C4-2B (cell line): Measurements from ENCODE around the gene THOC6.

ENCODE experiments used
- H3K27ac ChIP-seq: fragments of 450-650 bp; 2 replicates; pipeline ENCODE4 v1.5.1; 2017
- ZFX ChIP-seq: fragments of 450-650 bp; IDR thresholded peaks from 2 replicates; pipeline ENCODE4 v1.6.1; 2017
- TF ChIP-seq, protein P1 (sequence below): fragments of 450-650 bp; conservative IDR thresholded peaks from 2 replicates; pipeline ENCODE4 v1.5.1; 2017; ENCODE audit warnings: mild to moderate bottlenecking

THOC6 gene

GRCh38 chr16:3027489-3027795 lies 3.6 kb downstream of the THOC6 start:
- TF ChIP-seq, protein P1, sequence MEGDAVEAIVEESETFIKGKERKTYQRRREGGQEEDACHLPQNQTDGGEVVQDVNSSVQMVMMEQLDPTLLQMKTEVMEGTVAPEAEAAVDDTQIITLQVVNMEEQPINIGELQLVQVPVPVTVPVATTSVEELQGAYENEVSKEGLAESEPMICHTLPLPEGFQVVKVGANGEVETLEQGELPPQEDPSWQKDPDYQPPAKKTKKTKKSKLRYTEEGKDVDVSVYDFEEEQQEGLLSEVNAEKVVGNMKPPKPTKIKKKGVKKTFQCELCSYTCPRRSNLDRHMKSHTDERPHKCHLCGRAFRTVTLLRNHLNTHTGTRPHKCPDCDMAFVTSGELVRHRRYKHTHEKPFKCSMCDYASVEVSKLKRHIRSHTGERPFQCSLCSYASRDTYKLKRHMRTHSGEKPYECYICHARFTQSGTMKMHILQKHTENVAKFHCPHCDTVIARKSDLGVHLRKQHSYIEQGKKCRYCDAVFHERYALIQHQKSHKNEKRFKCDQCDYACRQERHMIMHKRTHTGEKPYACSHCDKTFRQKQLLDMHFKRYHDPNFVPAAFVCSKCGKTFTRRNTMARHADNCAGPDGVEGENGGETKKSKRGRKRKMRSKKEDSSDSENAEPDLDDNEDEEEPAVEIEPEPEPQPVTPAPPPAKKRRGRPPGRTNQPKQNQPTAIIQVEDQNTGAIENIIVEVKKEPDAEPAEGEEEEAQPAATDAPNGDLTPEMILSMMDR, result no peak
- TF ChIP-seq ZFX, result no peak
- no peak overlapping the region; the same call in 1 of the 2 replicates for H3K27ac ChIP-seq

DNA sequence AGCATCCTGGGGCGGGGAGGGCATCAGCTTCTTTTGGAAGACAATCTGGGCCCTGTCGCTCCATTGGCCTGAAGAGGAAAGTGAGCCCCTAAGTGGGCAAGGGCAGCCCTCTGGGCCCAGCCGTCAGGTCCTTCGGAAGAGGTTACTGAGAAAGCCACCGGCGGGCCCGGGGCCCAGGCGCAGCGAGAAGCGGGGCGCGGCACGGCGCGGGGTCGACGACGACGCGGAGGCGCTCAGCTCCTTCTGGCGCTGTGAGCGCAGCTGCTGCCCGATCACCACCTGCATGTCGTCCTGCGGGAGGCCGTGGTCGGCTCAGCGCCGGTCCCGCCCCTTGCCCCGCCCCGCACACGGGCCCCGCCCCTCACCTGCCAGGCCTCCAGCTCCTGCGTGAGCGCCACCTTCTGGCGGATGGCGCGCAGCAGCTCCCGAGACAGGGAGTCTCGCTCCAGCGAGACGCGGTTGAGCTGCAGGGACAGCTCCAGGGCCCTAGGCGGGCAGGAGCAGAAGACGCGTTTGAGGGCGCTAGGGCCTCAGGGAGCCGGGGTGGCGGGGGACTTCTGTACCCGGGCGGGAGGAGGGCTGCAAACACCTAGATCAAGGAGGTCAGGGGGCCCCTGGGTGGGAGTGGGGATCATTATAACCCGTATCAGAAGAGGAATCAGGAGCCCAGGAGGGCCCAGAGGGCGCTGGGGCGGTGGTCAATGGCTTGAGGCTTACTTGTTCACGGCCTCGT lies 4.3 kb downstream of the THOC6 start:
- no peak for TF ChIP-seq ZFX
- TF ChIP-seq, protein P1, result peak; percentile 97
- peak overlapping the region; percentile 43 for H3K27ac ChIP-seq

DNA sequence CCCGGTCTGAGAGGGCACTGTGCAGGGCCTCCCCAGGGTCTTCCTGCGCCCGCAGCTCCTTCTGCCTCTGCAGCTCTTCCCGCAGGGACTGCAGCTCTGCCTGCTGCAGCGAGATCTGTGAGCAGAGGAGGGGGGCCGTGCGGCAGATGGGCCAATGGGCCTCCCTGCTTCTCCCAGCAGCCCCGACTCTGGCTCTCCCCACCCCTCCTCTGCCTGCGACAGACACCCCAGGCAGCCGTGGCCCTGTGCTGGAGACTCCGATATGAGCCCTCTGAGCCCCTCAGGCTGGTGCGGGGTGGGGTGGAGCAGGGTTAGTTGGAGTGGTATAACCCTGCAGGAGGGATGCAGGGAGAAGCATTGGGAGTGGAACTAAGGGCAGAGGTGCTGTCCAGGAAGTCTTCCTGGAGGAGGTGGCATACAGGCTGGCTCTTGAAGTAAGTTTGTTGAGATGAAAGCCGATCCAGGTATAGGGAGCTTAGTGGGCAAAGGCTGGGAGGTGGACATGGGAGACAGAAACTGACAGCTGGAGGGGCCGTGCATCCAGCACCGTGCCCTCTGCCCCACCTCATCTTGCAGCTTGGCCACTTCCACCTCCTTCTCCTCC lies 5.0 kb downstream of the THOC6 start:
- peak overlapping the region; percentile 43; the same call in 1 of the 2 replicates for H3K27ac ChIP-seq
- TF ChIP-seq, protein P1, result no peak
- no peak for TF ChIP-seq ZFX

- TF ChIP-seq, protein P1, result no peak
- TF ChIP-seq ZFX, result no peak
- no peak overlapping the region for H3K27ac ChIP-seq
Measured at GRCh38 chr16:3029491-3030221, 5.8 kb downstream of the THOC6 start.

DNA sequence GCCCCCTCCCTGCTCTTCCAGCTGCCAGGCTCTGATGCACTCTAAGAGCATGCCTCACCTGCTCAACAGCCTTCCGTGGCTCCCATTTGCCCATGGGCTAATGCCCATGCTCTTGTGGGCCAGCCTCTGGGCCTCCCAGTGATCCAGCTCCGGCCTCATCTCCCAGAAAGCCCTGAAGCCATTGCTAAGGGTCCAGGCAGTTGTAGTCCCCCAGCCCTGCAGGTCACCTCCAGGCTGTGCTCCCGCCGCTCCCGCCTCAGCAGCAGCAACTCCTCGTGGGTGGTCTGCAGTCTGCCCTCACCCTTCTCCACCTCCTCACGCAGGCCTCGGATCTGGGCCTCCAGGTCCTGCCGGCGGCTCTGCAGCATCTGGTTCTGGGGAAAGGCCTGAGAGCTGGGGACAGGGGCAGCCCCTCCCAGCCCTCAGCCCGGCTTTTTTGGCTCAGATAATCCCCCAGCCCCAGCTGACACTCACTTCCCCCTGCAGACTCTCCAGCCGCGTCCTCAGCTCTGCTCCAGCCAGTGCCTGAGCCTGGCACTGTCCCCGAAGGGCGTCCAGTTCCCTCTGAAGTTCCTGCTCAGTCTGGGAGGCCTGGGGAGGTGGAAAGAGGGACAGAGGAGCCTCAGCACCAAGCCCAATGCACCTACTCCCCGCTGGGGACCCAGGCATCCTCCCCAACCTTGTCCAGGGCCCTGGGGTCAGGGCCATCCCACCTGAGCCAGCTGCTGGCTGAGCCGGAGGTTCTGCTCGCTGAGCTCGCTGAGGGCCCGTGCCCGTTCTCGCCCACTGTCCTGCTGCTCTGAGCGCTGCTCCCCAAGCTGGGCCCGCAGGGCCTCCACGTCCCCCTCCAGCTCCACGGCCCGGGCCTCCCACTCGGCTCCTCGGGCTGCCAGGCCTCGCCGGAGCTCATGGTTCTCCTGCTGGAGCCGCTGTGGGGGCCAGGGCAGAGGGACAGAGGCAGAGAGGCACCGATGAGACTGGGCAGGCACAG lies 6.7 kb downstream of the THOC6 start:
- peak overlapping the region; percentile 24; the same call in 1 of the 2 replicates for H3K27ac ChIP-seq
- TF ChIP-seq, protein P1, result no peak
- TF ChIP-seq ZFX, result no peak

- no peak for TF ChIP-seq ZFX
- TF ChIP-seq, protein P1, result no peak
- no peak overlapping the region for H3K27ac ChIP-seq
Measured at GRCh38 chr16:3032624-3033023, 8.8 kb downstream of the THOC6 start.
